ENCODE measurements around the gene ZNF318.

The ZNF318 gene

DNA sequence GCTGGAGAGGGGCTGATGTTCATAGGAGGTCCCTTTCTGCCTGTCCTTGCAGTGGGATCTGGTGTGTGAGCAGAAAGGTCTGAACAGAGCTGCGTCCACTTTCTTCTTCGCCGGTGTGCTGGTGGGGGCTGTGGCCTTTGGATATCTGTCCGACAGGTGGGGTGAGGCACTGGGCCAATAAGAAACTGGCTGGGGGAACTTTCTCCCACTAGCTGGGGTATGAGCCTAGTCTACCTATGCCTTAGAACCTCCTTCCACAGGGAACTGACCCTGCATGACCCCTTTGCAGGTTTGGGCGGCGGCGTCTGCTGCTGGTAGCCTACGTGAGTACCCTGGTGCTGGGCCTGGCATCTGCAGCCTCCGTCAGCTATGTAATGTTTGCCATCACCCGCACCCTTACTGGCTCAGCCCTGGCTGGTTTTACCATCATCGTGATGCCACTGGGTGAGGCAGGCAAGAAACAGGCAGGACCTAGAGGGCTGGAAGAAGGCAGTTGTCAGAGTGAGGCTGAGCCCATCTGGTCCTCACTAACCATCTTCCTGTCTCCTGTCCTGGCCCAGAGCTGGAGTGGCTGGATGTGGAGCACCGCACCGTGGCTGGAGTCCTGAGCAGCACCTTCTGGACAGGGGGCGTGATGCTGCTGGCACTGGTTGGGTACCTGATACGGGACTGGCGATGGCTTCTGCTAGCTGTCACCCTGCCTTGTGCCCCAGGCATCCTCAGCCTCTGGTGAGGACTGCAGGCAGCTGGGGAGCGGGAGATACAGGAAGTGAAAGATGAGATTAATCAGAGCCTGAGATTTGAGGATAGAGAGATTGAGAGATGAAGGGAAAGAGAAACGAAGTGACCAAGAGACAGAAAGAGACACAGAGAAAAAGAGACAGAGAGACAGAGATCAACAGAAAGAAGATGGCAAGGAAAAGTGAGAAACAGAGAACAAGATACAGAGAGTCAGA lies 69.8 kb downstream of the ZNF318 start:
- no peak overlapping the region for H3K4me3 ChIP-seq (ENCODE audit: low read length in 2 of 2)
- peak overlapping the region; percentile 54 for H3K9ac ChIP-seq (ENCODE audit: low read depth, low read length, poor library complexity)
- no peak overlapping the region for H4K91ac ChIP-seq (ENCODE audit: low read depth, low read length, poor library complexity)
- no peak for DNase-seq (ENCODE audit: low spot score)
- peak overlapping the region; percentile 50 for H4K8ac ChIP-seq (ENCODE audit: low read depth, low read length)
- no peak overlapping the region for H2BK5ac ChIP-seq (ENCODE audit: low read length)
- H3K4me2 ChIP-seq (ENCODE audit: insufficient read depth, low read length, poor library complexity, severe bottlenecking), result no peak overlapping the region
- peak overlapping the region; percentile 74 for H3K23ac ChIP-seq (ENCODE audit: low read depth, low read length, poor library complexity)
- peak overlapping the region; percentile 42 for H3K18ac ChIP-seq (ENCODE audit: low read length)
- H3K27me3 ChIP-seq (ENCODE audit: control insufficient read depth in 3 of 3, insufficient read depth in 3 of 3, low read depth in 1 of 3, low read length in 3 of 3), result peaks cover 0 to 54% (median 0%) of the 10 kb centered on the region in 3 experiments
- H3K36me3 ChIP-seq (replicated peaks in 1 of 2; ENCODE audit: control insufficient read depth in 2 of 2, insufficient read depth in 2 of 2, low read length in 2 of 2), result no peaks in the 10 kb centered on the region
- H3K4me1 ChIP-seq (ENCODE audit: control insufficient read depth in 2 of 2, insufficient read depth in 1 of 2, low read depth in 1 of 2, low read length in 2 of 2), result peaks cover 8 to 21% of the 10 kb centered on the region in 2 donors
- H2AK5ac ChIP-seq (ENCODE audit: low read depth, low read length), result peak overlapping the region; percentile 65
- H3K14ac ChIP-seq (ENCODE audit: low read length), result peak overlapping the region; percentile 31
- no peak overlapping the region for H2AFZ ChIP-seq (ENCODE audit: low read length)
- H3K27ac ChIP-seq (replicated peaks; ENCODE audit: low read length), result no peak overlapping the region
- peak overlapping the region; percentile 4 for H2BK12ac ChIP-seq (ENCODE audit: low read length)
- no peak overlapping the region for H2BK15ac ChIP-seq (ENCODE audit: low read length)
- H3K9me3 ChIP-seq (replicated peaks in 1 of 2; ENCODE audit: control insufficient read depth in 2 of 2, insufficient read depth in 1 of 2, low read depth in 1 of 2, low read length in 2 of 2), result no peaks in the 10 kb centered on the region
- H2BK120ac ChIP-seq (ENCODE audit: low read depth, low read length), result no peak overlapping the region
- H3K4ac ChIP-seq (ENCODE audit: low read length), result peak overlapping the region; percentile 90
- no CpG with 5 or more reads among the region's 18 CpGs for WGBS, 2 donors (ENCODE audit: extremely low coverage in 2 of 2, insufficient read length in 2 of 2, insufficient replicate concordance in 1 of 2)
- H3K79me1 ChIP-seq (ENCODE audit: low read depth, low read length), result no peaks in the 10 kb centered on the region

DNA sequence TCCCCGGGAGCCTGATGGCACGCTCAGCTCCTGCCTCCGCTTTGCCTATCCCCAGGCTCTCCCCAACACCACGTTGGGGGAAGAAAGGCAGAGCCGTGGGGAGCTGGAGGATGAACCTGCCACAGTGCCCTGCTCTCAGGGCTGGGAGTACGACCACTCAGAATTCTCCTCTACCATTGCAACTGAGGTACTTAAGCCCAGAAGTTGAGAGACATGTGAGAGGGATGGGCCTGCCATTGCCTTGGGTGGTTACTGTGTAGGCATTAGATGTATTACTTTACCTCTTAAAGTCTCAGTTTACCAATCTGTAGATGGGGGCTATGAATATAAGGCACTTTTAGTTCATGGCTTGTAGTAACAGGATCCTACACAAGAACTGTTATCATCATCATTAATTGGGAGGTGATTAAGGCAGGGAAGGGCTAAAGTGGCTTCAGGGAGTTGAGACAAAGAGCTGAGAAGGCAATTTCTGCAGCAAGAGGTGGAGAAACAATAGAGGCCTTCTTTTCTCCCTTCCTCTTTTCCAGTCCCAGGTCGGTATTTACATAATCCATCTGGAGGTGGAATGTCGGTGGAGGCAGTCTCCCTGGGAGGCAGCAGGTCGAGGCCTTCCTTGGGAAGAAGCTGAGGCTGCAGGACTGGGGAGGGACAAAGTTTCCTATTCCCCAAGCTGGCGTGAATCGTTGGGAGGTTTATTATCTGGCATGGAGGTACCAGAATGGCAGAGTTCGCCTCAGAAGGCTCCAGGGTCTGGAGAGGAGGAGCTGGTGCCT lies 70.7 kb downstream of the ZNF318 start:
- Histone ChIP-seq H2BK15ac (ENCODE audit: low read length) (peak overlapping the region; percentile 47), H3K23ac (ENCODE audit: low read depth, low read length, poor library complexity) (peak overlapping the region; percentile 78), H3K4me2 (ENCODE audit: insufficient read depth, low read length, poor library complexity, severe bottlenecking) (no peak overlapping the region), H3K27ac (replicated peaks; ENCODE audit: low read length) (no peak overlapping the region), H3K14ac (ENCODE audit: low read length) (no peak overlapping the region), H3K36me3 (replicated peaks in 1 of 2; ENCODE audit: control insufficient read depth in 2 of 2, insufficient read depth in 2 of 2, low read length in 2 of 2) (no peaks in the 10 kb centered on the region), H3K4ac (ENCODE audit: low read length) (peak overlapping the region; percentile 44), H4K91ac (ENCODE audit: low read depth, low read length, poor library complexity) (no peak overlapping the region), H3K9ac (ENCODE audit: low read depth, low read length, poor library complexity) (no peak overlapping the region), H2AK5ac (ENCODE audit: low read depth, low read length) (peak overlapping the region; percentile 82), H4K8ac (ENCODE audit: low read depth, low read length) (no peak overlapping the region), H3K9me3 (replicated peaks in 1 of 2; ENCODE audit: control insufficient read depth in 2 of 2, insufficient read depth in 1 of 2, low read depth in 1 of 2, low read length in 2 of 2) (no peaks in the 10 kb centered on the region), H2BK12ac (ENCODE audit: low read length) (peak overlapping the region; percentile 58), H3K27me3 (ENCODE audit: control insufficient read depth in 3 of 3, insufficient read depth in 3 of 3, low read depth in 1 of 3, low read length in 3 of 3) (peaks cover 0 to 48% (median 0%) of the 10 kb centered on the region in 3 experiments), H2BK5ac (ENCODE audit: low read length) (no peak overlapping the region), H3K79me1 (ENCODE audit: low read depth, low read length) (no peaks in the 10 kb centered on the region), H3K18ac (ENCODE audit: low read length) (peak overlapping the region; percentile 77), H3K4me3 (ENCODE audit: low read length in 2 of 2) (no peak overlapping the region), H2BK120ac (ENCODE audit: low read depth, low read length) (no peak overlapping the region), H3K4me1 (ENCODE audit: control insufficient read depth in 2 of 2, insufficient read depth in 1 of 2, low read depth in 1 of 2, low read length in 2 of 2) (peaks cover 8 to 21% of the 10 kb centered on the region in 2 donors), H2AFZ (ENCODE audit: low read length) (no peak overlapping the region)
- DNase-seq (ENCODE audit: low spot score), result no peak
- no CpG with 5 or more reads among the region's 12 CpGs for WGBS, 2 donors (ENCODE audit: extremely low coverage in 2 of 2, insufficient read length in 2 of 2, insufficient replicate concordance in 1 of 2)

DNA sequence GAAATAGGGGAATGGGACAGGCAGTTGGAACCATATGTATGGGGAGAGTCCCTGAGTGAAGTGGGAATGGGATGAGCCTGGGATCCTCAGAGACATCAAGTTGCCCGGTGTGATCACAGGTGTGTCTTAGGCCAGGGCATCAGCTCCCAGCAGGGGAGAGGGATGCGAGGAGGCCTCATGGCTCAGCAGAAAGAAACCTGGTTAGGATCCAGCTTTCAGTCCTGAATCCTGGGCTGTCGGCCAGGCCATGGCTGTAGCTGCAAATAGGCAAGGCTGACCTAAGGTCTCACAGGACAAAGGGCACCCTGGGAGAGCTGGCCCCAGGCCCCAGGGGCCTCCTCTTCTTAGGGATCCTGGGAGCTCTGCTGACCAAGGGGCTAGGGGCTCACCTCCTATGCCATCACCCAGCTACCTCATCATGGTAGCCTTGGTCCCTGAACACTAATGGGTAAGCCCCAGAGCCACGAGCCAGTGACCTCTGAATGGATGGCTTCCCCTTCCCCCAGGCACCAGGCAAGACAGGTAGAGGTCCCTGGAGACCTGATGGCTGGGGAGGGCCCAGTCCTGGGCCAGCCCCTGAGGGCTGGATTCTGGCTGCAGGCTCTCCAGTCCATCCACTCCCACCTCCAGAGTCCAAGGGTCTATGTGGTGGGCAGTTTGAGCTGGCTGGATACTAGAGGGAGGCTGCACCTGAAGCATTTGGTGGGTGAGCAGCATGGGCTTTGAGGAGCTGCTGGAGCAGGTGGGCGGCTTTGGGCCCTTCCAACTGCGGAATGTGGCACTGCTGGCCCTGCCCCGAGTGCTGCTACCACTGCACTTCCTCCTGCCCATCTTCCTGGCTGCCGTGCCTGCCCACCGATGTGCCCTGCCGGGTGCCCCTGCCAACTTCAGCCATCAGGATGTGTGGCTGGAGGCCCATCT lies 71.5 kb downstream of the ZNF318 start, which contains the start of gene SLC22A7:
Gene SLC22A7, plus strand, starts transcription at position 617 of the 921 bp plus-strand sequence. Its CDS starts 99 bp downstream, at position 716.
- peaks cover 8 to 21% of the 10 kb centered on the region in 2 donors for H3K4me1 ChIP-seq (ENCODE audit: control insufficient read depth in 2 of 2, insufficient read depth in 1 of 2, low read depth in 1 of 2, low read length in 2 of 2)
- H3K9ac ChIP-seq (ENCODE audit: low read depth, low read length, poor library complexity), result no peak within 1 kb of the TSS
- no peak within 1 kb of the TSS for H3K27ac ChIP-seq (replicated peaks; ENCODE audit: low read length)
- DNase-seq (ENCODE audit: low spot score), result no peak
- H4K8ac ChIP-seq (ENCODE audit: low read depth, low read length), result no peak within 1 kb of the TSS
- peak within 1 kb of the TSS; percentile 56 for H2AFZ ChIP-seq (ENCODE audit: low read length)
- H3K18ac ChIP-seq (ENCODE audit: low read length), result peak within 1 kb of the TSS; percentile 77
- no peak within 1 kb of the TSS for H2BK5ac ChIP-seq (ENCODE audit: low read length)
- H2BK120ac ChIP-seq (ENCODE audit: low read depth, low read length), result no peak within 1 kb of the TSS
- H3K4ac ChIP-seq (ENCODE audit: low read length), result peak within 1 kb of the TSS; percentile 44
- peak within 1 kb of the TSS; percentile 47 for H2BK15ac ChIP-seq (ENCODE audit: low read length)
- no peaks in the 10 kb centered on the region for H3K79me1 ChIP-seq (ENCODE audit: low read depth, low read length)
- H3K4me2 ChIP-seq (ENCODE audit: insufficient read depth, low read length, poor library complexity, severe bottlenecking), result no peak within 1 kb of the TSS
- H4K91ac ChIP-seq (ENCODE audit: low read depth, low read length, poor library complexity), result peak within 1 kb of the TSS; percentile 25
- H3K36me3 ChIP-seq (replicated peaks in 1 of 2; ENCODE audit: control insufficient read depth in 2 of 2, insufficient read depth in 2 of 2, low read length in 2 of 2), result no peaks in the 10 kb centered on the region
- peak within 1 kb of the TSS; percentile 82 for H2AK5ac ChIP-seq (ENCODE audit: low read depth, low read length)
- H2BK12ac ChIP-seq (ENCODE audit: low read length), result peak within 1 kb of the TSS; percentile 58
- no peaks in the 10 kb centered on the region for H3K9me3 ChIP-seq (replicated peaks in 1 of 2; ENCODE audit: control insufficient read depth in 2 of 2, insufficient read depth in 1 of 2, low read depth in 1 of 2, low read length in 2 of 2)
- no peak within 1 kb of the TSS for H3K14ac ChIP-seq (ENCODE audit: low read length)
- peak within 1 kb of the TSS; percentile 78 for H3K23ac ChIP-seq (ENCODE audit: low read depth, low read length, poor library complexity)
- no CpG with 5 or more reads among the region's 10 CpGs for WGBS, 2 donors (ENCODE audit: extremely low coverage in 2 of 2, insufficient read length in 2 of 2, insufficient replicate concordance in 1 of 2)
- no peak within 1 kb of the TSS for H3K4me3 ChIP-seq (ENCODE audit: low read length in 2 of 2)
- peaks cover 0 to 44% (median 0%) of the 10 kb centered on the region in 3 experiments for H3K27me3 ChIP-seq (ENCODE audit: control insufficient read depth in 3 of 3, insufficient read depth in 3 of 3, low read depth in 1 of 3, low read length in 3 of 3)

Measured in neuronal stem cell (in vitro differentiated cells).